Measurements from ENCODE around the gene MAG.

Gene MAG

DNA sequence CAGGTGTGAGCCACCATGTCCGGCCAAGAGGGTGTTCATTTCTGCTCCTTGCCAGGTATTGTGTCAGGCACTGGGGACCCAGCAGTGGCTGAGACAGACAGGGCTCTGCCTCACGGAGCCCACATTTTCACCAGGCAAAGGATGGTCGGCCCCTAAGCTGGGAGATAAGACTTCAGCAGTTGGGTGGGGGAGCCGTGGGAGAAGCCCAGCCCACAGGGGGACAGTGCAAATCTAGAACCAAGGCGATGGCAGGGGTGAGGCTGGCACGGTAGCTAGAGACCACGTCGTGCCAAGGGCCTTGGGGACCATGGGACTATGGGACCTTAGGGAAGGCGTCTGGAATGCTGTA lies 34.9 kb upstream of the MAG start:
- no peak for TF ChIP-seq CTCF (IDR thresholded peaks at IDR 0.05; ENCODE audit: borderline replicate concordance, control extremely low read depth, extremely low read depth, insufficient read depth, missing control alignments)
- DNase-seq (ENCODE audit: low spot score) = peak; percentile 6
- in situ Hi-C loops (cut with MboI; ENCODE audit: low sequenced_read_pairs, unreplicated experiment) = no loop called here

- in situ Hi-C loops (cut with MboI; ENCODE audit: low sequenced_read_pairs, unreplicated experiment) = no loop called here
- DNase-seq (ENCODE audit: low spot score) = peak; percentile 8
- no peak for TF ChIP-seq CTCF (IDR thresholded peaks at IDR 0.05; ENCODE audit: borderline replicate concordance, control extremely low read depth, extremely low read depth, insufficient read depth, missing control alignments)
Observed at GRCh38 chr19:35260694-35261304, 31.2 kb upstream of the MAG start.

DNA sequence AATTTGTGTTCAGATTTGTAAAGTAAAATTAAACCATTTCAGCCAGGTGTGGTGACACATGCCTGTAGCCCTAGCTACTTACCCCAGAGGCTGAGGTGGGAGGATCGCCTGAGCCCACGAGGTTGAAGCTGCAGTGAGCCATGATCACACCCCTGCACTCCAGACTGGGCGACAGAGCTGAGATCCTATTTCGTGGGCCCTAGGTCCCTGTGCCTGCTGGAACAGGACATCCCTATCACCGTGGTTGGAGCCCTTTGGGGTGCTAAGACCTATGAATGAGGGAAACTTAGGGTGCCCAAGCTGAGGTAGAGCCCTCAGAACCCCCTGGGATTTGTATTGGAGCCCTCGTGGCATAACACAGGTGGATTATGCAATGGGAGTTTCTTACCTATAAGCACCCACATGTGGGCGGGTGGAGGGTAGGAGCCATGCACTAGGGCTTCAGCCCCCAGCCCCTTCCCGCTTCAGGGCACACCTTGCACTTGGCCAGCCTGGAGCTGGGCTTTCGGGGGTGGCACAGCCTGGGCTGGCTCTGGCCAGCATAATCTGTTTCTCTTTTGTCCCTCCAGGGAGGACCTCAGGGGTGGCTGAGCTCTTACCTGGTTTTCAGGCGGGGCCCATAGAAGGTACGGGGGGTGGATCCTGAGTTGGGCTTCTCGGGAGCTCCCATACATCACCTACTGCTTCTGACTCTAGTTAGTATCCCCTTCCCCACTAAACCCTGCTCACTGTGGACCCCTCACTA lies 30.4 kb upstream of the MAG start:
- in situ Hi-C loops (cut with MboI; ENCODE audit: low sequenced_read_pairs, unreplicated experiment) = no loop called here
- DNase-seq (ENCODE audit: low spot score) = peak; percentile 30
- TF ChIP-seq CTCF (IDR thresholded peaks at IDR 0.05; ENCODE audit: borderline replicate concordance, control extremely low read depth, extremely low read depth, insufficient read depth, missing control alignments) = no peak

DNA sequence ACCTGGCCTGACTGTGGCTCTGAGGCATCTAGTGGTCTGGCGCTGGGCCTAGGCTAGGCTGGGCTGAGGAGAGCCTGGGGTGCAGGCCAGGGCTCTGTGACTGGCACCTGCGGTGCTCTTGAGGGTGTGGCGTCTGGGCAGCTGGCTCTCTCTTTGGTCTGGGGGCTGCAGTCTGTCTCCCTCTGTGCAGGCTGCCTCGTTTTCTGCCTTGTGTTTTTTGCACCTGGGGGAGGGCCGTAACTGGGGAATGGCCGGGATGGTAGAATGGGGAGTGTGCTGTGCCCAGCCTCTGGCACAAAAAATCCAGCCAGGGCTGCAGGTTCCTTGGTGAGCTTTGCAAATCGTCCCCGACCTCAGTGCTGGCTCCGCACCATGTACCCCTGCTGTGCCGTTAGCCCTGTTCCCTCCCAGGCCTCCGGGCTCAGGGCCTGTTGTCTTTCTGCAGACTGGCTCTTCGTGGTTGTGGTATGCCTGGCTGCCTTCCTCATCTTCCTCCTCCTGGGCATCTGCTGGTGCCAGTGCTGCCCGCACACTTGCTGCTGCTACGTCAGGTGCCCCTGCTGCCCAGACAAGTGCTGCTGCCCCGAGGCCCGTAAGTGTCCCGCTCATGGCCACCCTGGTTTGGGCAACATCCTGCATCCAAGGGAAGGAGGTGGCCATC lies 29.7 kb upstream of the MAG start:
- in situ Hi-C loops (cut with MboI; ENCODE audit: low sequenced_read_pairs, unreplicated experiment) = no loop called here
- peak; percentile 17 for DNase-seq (ENCODE audit: low spot score)
- TF ChIP-seq CTCF (IDR thresholded peaks at IDR 0.05; ENCODE audit: borderline replicate concordance, control extremely low read depth, extremely low read depth, insufficient read depth, missing control alignments) = no peak

DNA sequence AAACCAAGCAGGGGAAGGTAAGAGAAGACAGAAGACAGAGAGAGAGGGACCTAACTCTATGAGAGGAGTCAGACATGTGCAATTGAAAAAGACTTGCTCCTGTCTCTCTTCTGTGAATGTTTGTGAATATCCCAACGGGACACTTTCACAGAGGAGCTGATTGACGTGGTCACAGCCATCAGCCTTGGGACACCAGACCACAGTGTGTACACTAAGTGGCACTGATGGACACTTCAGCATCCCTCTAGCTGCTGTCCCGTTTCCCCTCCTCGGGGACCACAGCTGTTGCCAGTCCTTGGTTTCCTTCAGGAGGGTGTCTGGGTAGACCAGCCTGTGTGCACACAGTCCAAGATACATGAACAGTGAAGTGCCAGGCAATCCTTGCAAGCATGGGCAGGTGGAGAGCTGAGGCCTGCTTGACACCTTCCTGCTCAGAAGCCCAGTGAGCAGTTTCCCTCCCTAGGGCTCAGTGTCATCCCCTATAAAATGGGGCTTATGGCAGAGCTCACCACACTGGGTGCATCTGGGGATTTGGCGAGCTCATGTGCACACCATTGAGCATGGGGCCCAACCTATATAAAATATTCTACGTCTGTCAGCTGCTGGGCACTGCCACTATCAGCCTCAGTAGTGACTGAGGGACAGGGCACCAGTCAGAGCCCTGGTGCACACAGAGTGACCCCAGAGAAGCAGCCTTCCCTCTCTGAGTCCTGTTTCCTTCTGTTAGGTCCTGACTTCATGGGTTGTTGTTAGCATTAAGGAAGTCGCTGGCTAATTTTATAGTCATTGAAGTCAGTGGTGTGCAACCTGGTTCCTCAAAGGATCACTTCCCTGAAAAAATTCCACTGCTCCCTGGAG lies 27.5 kb upstream of the MAG start:
- in situ Hi-C loops (cut with MboI; ENCODE audit: low sequenced_read_pairs, unreplicated experiment) = no loop called here
- no peak for TF ChIP-seq CTCF (IDR thresholded peaks at IDR 0.05; ENCODE audit: borderline replicate concordance, control extremely low read depth, extremely low read depth, insufficient read depth, missing control alignments)
- peak; percentile 13 for DNase-seq (ENCODE audit: low spot score)
